Karpas-422 (cell line): Measurements from ENCODE around the gene PABPC1L2A. TPM values are rescaled to one million over a fixed set of nuclear protein-coding genes. Genes with fewer than 3 reads are reported as not detected.
"Not testable (repeated sequence)": the region's sequence is repeated elsewhere in the genome, so short reads cannot be mapped to it uniquely, and the experiment has no call there.

Experiments used
- DNase-seq: peaks from one replicate; pipeline ENCODE4 v3.0.0-alpha.2; 2015
- H2AFZ ChIP-seq: fragments of 200-600 bp; sonication (generic); 2 replicates; pipeline ENCODE4 v1.6.1; 2014; ENCODE audit warnings: antibody characterized with exemption, low read length, mixed read lengths
- H3K27ac ChIP-seq: fragments of 200-600 bp; sonication (generic); 2 replicates; pipeline ENCODE4 v1.5.1; 2014; ENCODE audit warnings: mild to moderate bottlenecking, low read length, moderate library complexity
- H3K27me3 ChIP-seq: fragments of 200-600 bp; sonication (generic); 2 replicates; pipeline ENCODE4 v1.6.1; 2014; ENCODE audit warnings: low read length, mixed read lengths
- H3K36me3 ChIP-seq: fragments of 200-600 bp; sonication (generic); 2 replicates; pipeline ENCODE4 v1.6.1; 2014; ENCODE audit warnings: low read length, mixed read lengths; ENCODE audit not compliant: insufficient read depth
- H3K4me1 ChIP-seq: fragments of 200-600 bp; sonication (generic); 2 replicates; pipeline ENCODE4 v1.6.1; 2014; ENCODE audit warnings: mild to moderate bottlenecking, low read length, mixed read lengths
- H3K4me2 ChIP-seq: fragments of 200-600 bp; sonication (generic); 2 replicates; pipeline ENCODE4 v1.6.1; 2014; ENCODE audit warnings: low read length, low read depth, mild to moderate bottlenecking; ENCODE audit not compliant: poor library complexity, severe bottlenecking
- H3K4me3 ChIP-seq: fragments of 200-600 bp; sonication (generic); 2 replicates; pipeline ENCODE4 v1.5.1; 2014; ENCODE audit warnings: mild to moderate bottlenecking, antibody characterized with exemption, low read length, mixed read lengths
- H3K79me2 ChIP-seq: fragments of 200-600 bp; sonication (generic); 2 replicates; pipeline ENCODE4 v1.6.1; 2014; ENCODE audit warnings: mild to moderate bottlenecking, low read length, mixed read lengths
- H3K9ac ChIP-seq: fragments of 200-600 bp; sonication (generic); 2 replicates; pipeline ENCODE4 v1.6.0; 2014; ENCODE audit warnings: low read length
- H3K9me2 ChIP-seq: fragments of 200-600 bp; sonication (generic), shearing (Covaris generic); replicated peaks from 2 replicates; pipeline ENCODE4 v1.6.0; 2014; ENCODE audit warnings: mild to moderate bottlenecking, low read length, moderate library complexity; ENCODE audit not compliant: insufficient read depth
- H3K9me3 ChIP-seq: fragments of 300-700, 200-600 bp; sonication (generic); 2 replicates; pipeline ENCODE4 v1.6.1; 2014; ENCODE audit warnings: low read length, mixed read lengths
- H4K20me1 ChIP-seq: fragments of 200-600 bp; sonication (generic); 2 replicates; pipeline ENCODE4 v1.6.1; 2014; ENCODE audit warnings: mild to moderate bottlenecking, antibody characterized with exemption, low read length, low read depth; ENCODE audit not compliant: insufficient read depth
- total RNA-seq: library from RNA; depleted of rRNA; stranded (reverse); fragments of >200 nt; shearing (Covaris generic); gene quantifications from 2 replicates; pipeline ENCODE4 v1.2.3, GENCODE V29; 2014; ENCODE audit warnings: low replicate concordance; rRNA removed

Gene PABPC1L2A
- total RNA-seq: not detected in 2 replicates

DNA sequence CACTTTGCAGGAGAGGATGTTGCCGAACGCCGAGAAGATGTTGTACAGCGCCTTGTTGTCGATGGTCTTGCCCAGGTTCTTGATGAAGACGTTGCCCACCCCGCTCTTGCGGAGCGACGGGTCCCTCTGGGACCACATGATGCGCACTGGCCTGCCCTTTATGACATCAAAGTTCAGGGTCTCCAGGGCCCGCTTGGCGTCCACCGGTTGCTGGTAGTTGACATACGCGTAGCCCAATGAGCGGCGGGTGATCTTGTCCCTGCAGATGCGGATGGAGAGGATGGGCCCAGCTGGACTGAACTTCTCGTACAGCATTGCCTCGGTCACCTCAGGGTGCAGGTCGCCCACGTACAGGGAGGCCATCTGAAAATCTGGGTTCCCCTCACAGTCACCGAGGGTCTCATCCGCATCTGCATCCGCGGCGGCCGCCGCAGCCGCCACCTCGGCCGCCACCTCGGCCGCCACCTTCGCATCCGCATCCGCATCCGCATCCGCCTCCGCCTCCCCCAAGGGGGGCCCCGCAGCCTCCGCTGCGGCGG lies at the start of gene PABPC1L2A:
TSS of gene PABPC1L2A (minus strand) at position 489 of the 539 bp plus-strand sequence. CDS start at position 363, 126 bp downstream.
- H2AFZ ChIP-seq, H3K27ac ChIP-seq, H3K9me2 ChIP-seq, H3K27me3 ChIP-seq, H3K36me3 ChIP-seq, H3K9me3 ChIP-seq, H3K4me1 ChIP-seq, H3K4me3 ChIP-seq, H3K9ac ChIP-seq, H4K20me1 ChIP-seq, H3K4me2 ChIP-seq, H3K79me2 ChIP-seq, DNase-seq: not testable (repeated sequence)

GRCh38 chrX:73127700-73128241 lies 48.5 kb upstream of the PABPC1L2A start:
- Histone ChIP-seq H3K9me3 (no peaks in the 10 kb centered on the region), H2AFZ (no peak overlapping the region), H3K27ac (no peak overlapping the region), H4K20me1 (no peaks in the 10 kb centered on the region), H3K4me3 (no peak overlapping the region), H3K4me1 (no peaks in the 10 kb centered on the region), H3K4me2 (no peak overlapping the region), H3K9me2 (no peaks in the 10 kb centered on the region), H3K79me2 (no peaks in the 10 kb centered on the region), H3K27me3 (no peaks in the 10 kb centered on the region), H3K36me3 (no peaks in the 10 kb centered on the region; the same call in 1 of the 2 replicates), H3K9ac (no peak overlapping the region)
- no peak for DNase-seq

GRCh38 chrX:73126240-73126639 lies 46.9 kb upstream of the PABPC1L2A start:
- H3K27ac ChIP-seq: no peak overlapping the region
- no peaks in the 10 kb centered on the region; the same call in 1 of the 2 replicates for H3K36me3 ChIP-seq
- no peaks in the 10 kb centered on the region for H3K79me2 ChIP-seq
- no peak overlapping the region for H3K4me3 ChIP-seq
- no peaks in the 10 kb centered on the region for H4K20me1 ChIP-seq
- H3K9ac ChIP-seq: no peak overlapping the region
- H3K4me2 ChIP-seq: no peak overlapping the region
- no peak for DNase-seq
- no peak overlapping the region for H2AFZ ChIP-seq
- H3K4me1 ChIP-seq: no peaks in the 10 kb centered on the region
- no peaks in the 10 kb centered on the region for H3K9me3 ChIP-seq
- H3K9me2 ChIP-seq: no peaks in the 10 kb centered on the region
- H3K27me3 ChIP-seq: no peaks in the 10 kb centered on the region

DNA sequence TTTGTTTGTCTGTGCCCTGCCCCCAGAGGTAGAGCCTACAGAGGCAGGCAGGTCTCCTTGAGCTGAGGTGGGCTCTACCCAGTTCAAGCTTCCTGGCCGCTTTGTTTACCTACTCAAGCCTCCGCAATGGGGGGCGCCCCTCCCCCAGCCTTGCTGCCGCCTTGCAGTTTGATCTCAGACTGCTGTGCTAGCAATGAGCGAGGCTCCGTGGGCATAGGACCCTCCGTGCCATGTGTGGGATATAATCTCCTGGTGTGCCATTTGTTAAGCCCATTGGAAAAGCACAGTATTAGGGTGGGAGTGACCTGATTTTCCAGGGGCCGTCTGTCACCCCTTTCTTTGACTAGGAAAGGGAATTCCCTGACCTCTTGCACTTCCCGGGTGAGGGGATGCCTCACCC lies 20.2 kb upstream of the PABPC1L2A start:
- not testable (repeated sequence) for H3K4me3 ChIP-seq, H3K27ac ChIP-seq, H3K9me3 ChIP-seq, H4K20me1 ChIP-seq, H3K4me2 ChIP-seq, H3K36me3 ChIP-seq, H3K79me2 ChIP-seq, H3K9ac ChIP-seq, DNase-seq, H3K27me3 ChIP-seq, H3K9me2 ChIP-seq, H3K4me1 ChIP-seq, H2AFZ ChIP-seq

GRCh38 chrX:73086766-73087165 lies 7.5 kb upstream of the PABPC1L2A start:
- not testable (repeated sequence) for H3K27me3 ChIP-seq, H2AFZ ChIP-seq, H3K4me1 ChIP-seq, H3K36me3 ChIP-seq, H3K4me2 ChIP-seq, H3K9me2 ChIP-seq, H3K9me3 ChIP-seq, H3K79me2 ChIP-seq, H3K9ac ChIP-seq, H4K20me1 ChIP-seq, H3K27ac ChIP-seq, H3K4me3 ChIP-seq
- DNase-seq: peak; percentile 66

DNA sequence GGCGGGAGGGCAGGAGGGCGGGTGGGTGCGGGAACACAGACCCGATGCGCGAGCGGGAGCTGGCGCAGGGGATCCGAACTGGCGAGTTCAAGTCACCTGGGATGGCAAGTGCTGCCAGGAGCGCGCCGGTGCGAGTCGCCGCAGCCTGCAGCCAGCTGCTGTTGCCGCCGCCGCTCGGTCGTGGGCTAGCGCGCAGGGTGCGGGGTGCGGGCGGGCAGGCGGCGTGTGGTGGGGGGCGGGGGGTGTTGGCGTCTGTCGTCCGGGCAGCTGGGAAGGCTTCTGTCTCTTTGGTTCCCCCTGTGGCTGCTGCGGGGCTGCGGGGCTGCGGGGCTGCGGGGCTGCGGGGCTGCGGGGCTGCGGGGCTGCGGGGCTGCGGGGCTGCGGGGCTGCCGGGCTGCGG lies 572 bp upstream of the PABPC1L2A start:
- not testable (repeated sequence) for H4K20me1 ChIP-seq, H3K9me2 ChIP-seq, H3K27me3 ChIP-seq, H3K27ac ChIP-seq, H3K4me1 ChIP-seq, H3K9ac ChIP-seq, DNase-seq, H3K79me2 ChIP-seq, H3K4me3 ChIP-seq, H3K9me3 ChIP-seq, H2AFZ ChIP-seq, H3K36me3 ChIP-seq, H3K4me2 ChIP-seq

GRCh38 chrX:73078597-73078996 lies 715 bp downstream of the PABPC1L2A start:
- not testable (repeated sequence) for H3K9me2 ChIP-seq, H3K36me3 ChIP-seq, H3K4me3 ChIP-seq, H4K20me1 ChIP-seq, H3K27ac ChIP-seq, H2AFZ ChIP-seq, H3K27me3 ChIP-seq, H3K4me2 ChIP-seq, H3K9me3 ChIP-seq, H3K4me1 ChIP-seq, H3K79me2 ChIP-seq, DNase-seq, H3K9ac ChIP-seq

GRCh38 chrX:73076838-73077237 lies 2.5 kb downstream of the PABPC1L2A start:
- H3K9me3 ChIP-seq: no peaks in the 10 kb centered on the region
- no peaks in the 10 kb centered on the region for H3K36me3 ChIP-seq
- H3K27ac ChIP-seq: no peak overlapping the region
- no peaks in the 10 kb centered on the region for H3K9me2 ChIP-seq
- no peaks in the 10 kb centered on the region for H3K27me3 ChIP-seq
- no peak overlapping the region for H3K9ac ChIP-seq
- H3K4me2 ChIP-seq: no peak overlapping the region
- no peak overlapping the region for H3K4me3 ChIP-seq
- H4K20me1 ChIP-seq: no peaks in the 10 kb centered on the region
- H3K4me1 ChIP-seq: no peaks in the 10 kb centered on the region
- no peak for DNase-seq
- H3K79me2 ChIP-seq: no peaks in the 10 kb centered on the region
- H2AFZ ChIP-seq: no peak overlapping the region
